Tibial nerve (tissue), 3 donors: ENCODE measurements around the gene INS.

ENCODE experiments used
- CTCF ChIP-seq, 5 experiments: fragments of 200-600 bp in 3 of 5; fragments of 450-650 bp in 2 of 5; sonication (generic) in 3 of 5; IDR thresholded peaks; one replicate each; pipeline ENCODE4 v1.5.1; 2016 to 2019; ENCODE audit warnings: antibody characterized with exemption in 5 of 5, mild to moderate bottlenecking in 3 of 5, moderate library complexity in 2 of 5
- POLR2A ChIP-seq, 2 donors: fragments of 450-650 bp; IDR thresholded peaks; one replicate each; pipeline ENCODE4 v1.6.1; 2017; ENCODE audit warnings: antibody characterized with exemption in 2 of 2, mild to moderate bottlenecking in 2 of 2, moderate library complexity in 2 of 2

GRCh38 chr11:2194877-2195755, 34.1 kb upstream of the INS start:
- peak; percentile 66 to 79 (median 69) for TF ChIP-seq CTCF (IDR thresholded peaks at IDR 0.05)
- no peak for TF ChIP-seq POLR2A (IDR thresholded peaks at IDR 0.05)
